ENCODE results near the gene ATP1A2. TPM values are rescaled to one million over a fixed set of nuclear protein-coding genes. Genes with fewer than 3 reads are reported as not detected.

ATP1A2 gene
- total and polyA plus RNA-seq, 4 donors: 1.1 to 7.9 (median 3.1) TPM

DNA sequence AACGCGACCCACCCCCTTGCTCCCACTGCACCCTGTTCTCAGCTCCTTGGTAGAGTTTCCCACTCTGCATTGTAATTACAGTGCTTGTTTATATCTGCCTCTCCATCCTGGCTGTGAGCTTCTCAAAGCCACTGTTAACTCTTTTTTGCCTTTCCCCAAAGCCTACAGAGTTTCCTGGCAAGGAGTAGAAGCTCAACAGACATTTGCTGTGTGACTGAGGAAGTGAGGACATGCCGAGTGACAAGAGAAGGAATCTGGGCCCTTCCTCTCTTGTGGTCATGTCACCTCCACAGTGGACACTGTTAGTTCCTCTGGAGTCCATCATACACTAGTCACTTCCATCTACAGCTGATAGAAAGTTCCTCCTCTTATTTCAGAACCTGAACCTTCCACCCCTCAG, 11.1 kb upstream of the ATP1A2 start:
- DNase-seq: peak; percentile 27 to 61 (median 56)

DNA sequence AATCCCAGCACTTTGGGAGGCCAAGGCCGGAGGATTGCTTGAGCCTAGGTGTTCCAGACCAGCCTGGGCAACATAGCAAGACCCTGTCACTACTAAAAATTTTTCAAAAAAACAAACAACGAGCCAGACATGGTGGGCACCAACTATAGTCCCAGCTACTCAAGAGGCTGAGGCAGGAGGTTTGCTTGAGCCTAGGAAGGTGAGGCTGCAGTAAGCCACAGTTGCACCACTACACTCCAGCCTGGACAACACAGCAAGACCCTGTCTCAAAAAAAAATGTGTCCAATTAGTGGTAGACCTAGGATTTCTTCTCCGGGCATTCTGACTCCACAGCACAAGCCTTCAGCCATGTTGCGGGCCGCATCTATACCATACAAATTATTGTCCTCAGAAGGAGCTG, 10.4 kb upstream of the ATP1A2 start:
- ATAC-seq (ENCODE audit: insufficient read depth, low FRiP score) (no peak), DNase-seq (no peak)
- H3K4me3 ChIP-seq: no peak overlapping the region
- no peaks in the 10 kb centered on the region for H3K36me3 ChIP-seq (ENCODE audit: control insufficient read depth in 4 of 4, insufficient read depth in 4 of 4, low read length in 4 of 4)
- 94 to 96% methylated on average over 5 of the region's 5 CpGs for WGBS, 2 donors
- H3K4me1 ChIP-seq (ENCODE audit: control insufficient read depth in 5 of 5, insufficient read depth in 5 of 5, low read length in 5 of 5): peaks cover 0 to 43% (median 21%) of the 10 kb centered on the region in 5 donors
- no peak overlapping the region for H3K27ac ChIP-seq (ENCODE audit: low read depth in 1 of 2, low read length in 1 of 2)
- H3K27me3 ChIP-seq (ENCODE audit: control insufficient read depth in 3 of 3, insufficient read depth in 3 of 3, low read length in 2 of 3): no peaks in the 10 kb centered on the region
- no peak overlapping the region for H3K9ac ChIP-seq (ENCODE audit: insufficient read depth in 1 of 2, low read length in 2 of 2)
- TF ChIP-seq, protein P1, sequence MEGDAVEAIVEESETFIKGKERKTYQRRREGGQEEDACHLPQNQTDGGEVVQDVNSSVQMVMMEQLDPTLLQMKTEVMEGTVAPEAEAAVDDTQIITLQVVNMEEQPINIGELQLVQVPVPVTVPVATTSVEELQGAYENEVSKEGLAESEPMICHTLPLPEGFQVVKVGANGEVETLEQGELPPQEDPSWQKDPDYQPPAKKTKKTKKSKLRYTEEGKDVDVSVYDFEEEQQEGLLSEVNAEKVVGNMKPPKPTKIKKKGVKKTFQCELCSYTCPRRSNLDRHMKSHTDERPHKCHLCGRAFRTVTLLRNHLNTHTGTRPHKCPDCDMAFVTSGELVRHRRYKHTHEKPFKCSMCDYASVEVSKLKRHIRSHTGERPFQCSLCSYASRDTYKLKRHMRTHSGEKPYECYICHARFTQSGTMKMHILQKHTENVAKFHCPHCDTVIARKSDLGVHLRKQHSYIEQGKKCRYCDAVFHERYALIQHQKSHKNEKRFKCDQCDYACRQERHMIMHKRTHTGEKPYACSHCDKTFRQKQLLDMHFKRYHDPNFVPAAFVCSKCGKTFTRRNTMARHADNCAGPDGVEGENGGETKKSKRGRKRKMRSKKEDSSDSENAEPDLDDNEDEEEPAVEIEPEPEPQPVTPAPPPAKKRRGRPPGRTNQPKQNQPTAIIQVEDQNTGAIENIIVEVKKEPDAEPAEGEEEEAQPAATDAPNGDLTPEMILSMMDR (IDR thresholded peaks at IDR 0.05; ENCODE audit: control extremely low read depth, extremely low read depth): no peak
- H3K9me3 ChIP-seq (ENCODE audit: control insufficient read depth in 4 of 4, insufficient read depth in 3 of 4, low read length in 3 of 4): no peaks in the 10 kb centered on the region

More for the DNA sequence above, 11.1 kb upstream of the ATP1A2 start:
- H3K27me3 ChIP-seq (ENCODE audit: control insufficient read depth in 3 of 3, insufficient read depth in 3 of 3, low read length in 2 of 3): no peaks in the 10 kb centered on the region
- WGBS, 2 donors: 50 to 60% methylated on average over 3 of the region's 3 CpGs
- no peaks in the 10 kb centered on the region for H3K36me3 ChIP-seq (ENCODE audit: control insufficient read depth in 4 of 4, insufficient read depth in 4 of 4, low read length in 4 of 4)
- ATAC-seq (ENCODE audit: insufficient read depth, low FRiP score): no peak
- H3K27ac ChIP-seq (ENCODE audit: low read depth in 1 of 2, low read length in 1 of 2): no peak overlapping the region
- no peak overlapping the region for H3K9ac ChIP-seq (ENCODE audit: insufficient read depth in 1 of 2, low read length in 2 of 2)
- H3K4me1 ChIP-seq (ENCODE audit: control insufficient read depth in 5 of 5, insufficient read depth in 5 of 5, low read length in 5 of 5): peaks cover 0 to 42% (median 21%) of the 10 kb centered on the region in 5 donors
- no peaks in the 10 kb centered on the region for H3K9me3 ChIP-seq (ENCODE audit: control insufficient read depth in 4 of 4, insufficient read depth in 3 of 4, low read length in 3 of 4)
- TF ChIP-seq, protein P1 (IDR thresholded peaks at IDR 0.05; ENCODE audit: control extremely low read depth, extremely low read depth): no peak
- no peak overlapping the region for H3K4me3 ChIP-seq

DNA sequence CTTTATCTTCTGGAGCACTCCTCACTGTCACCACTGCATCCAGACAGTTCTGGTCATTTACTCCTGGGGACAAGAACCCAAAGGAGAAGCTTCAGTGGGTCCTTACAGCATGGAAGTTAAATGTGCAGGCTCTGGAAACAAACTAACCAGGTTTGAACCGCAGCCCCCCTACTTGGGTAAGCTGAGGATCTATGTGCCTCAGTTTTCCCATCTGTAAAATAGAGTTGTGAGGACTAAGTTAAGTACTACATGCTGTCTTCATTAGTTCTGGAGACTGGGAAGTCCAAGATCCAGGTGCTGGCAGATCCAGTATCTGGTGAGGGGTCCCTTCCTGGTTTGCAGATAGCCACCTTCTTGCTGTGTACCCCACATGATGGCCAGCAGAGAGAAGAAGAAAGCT, 8.0 kb upstream of the ATP1A2 start:
- no peaks in the 10 kb centered on the region for H3K36me3 ChIP-seq (ENCODE audit: control insufficient read depth in 4 of 4, insufficient read depth in 4 of 4, low read length in 4 of 4)
- H3K27ac ChIP-seq (ENCODE audit: low read depth in 1 of 2, low read length in 1 of 2): no peak overlapping the region

More for the DNA sequence above, 8.0 kb upstream of the ATP1A2 start:
- 93 to 96% methylated on average over 1 of the region's 1 CpG for WGBS, 2 donors
- DNase-seq (no peak), ATAC-seq (ENCODE audit: insufficient read depth, low FRiP score) (no peak)
- H3K9ac ChIP-seq (ENCODE audit: insufficient read depth in 1 of 2, low read length in 2 of 2): no peak overlapping the region
- TF ChIP-seq, protein P1 (IDR thresholded peaks at IDR 0.05; ENCODE audit: control extremely low read depth, extremely low read depth): no peak
- no peaks in the 10 kb centered on the region for H3K9me3 ChIP-seq (ENCODE audit: control insufficient read depth in 4 of 4, insufficient read depth in 3 of 4, low read length in 3 of 4)
- H3K4me1 ChIP-seq (ENCODE audit: control insufficient read depth in 5 of 5, insufficient read depth in 5 of 5, low read length in 5 of 5): peaks cover 0 to 29% (median 9%) of the 10 kb centered on the region in 5 donors
- no peaks in the 10 kb centered on the region for H3K27me3 ChIP-seq (ENCODE audit: control insufficient read depth in 3 of 3, insufficient read depth in 3 of 3, low read length in 2 of 3)
- no peak overlapping the region for H3K4me3 ChIP-seq

Data from lung (tissue), 12 donors.